Activated naive CD4-positive, alpha-beta T cell treated with Interleukin-2 at 50 U/mL for 16 hours (primary cell): ENCODE data around the gene OPCML.

Source experiments
- DNase-seq: peaks from one replicate; pipeline ENCODE4 v3.0.0-alpha.2; 2020

Gene OPCML

GRCh38 chr11:133166662-133167061, 365.6 kb downstream of the OPCML start:
- no peak for DNase-seq

- no peak for DNase-seq
Observed at GRCh38 chr11:133164986-133165385, 367.3 kb downstream of the OPCML start.

- DNase-seq: no peak
Observed at GRCh38 chr11:133163463-133164419, 368.6 kb downstream of the OPCML start.

- no peak for DNase-seq
Observed at GRCh38 chr11:133162227-133162626, 370.1 kb downstream of the OPCML start.

GRCh38 chr11:133160754-133161153, 371.5 kb downstream of the OPCML start:
- DNase-seq: no peak

- DNase-seq: no peak
Observed at GRCh38 chr11:133156986-133157745, 375.1 kb downstream of the OPCML start.

GRCh38 chr11:133154781-133155180, 377.5 kb downstream of the OPCML start:
- no peak for DNase-seq

GRCh38 chr11:133154076-133154475, 378.2 kb downstream of the OPCML start:
- DNase-seq: no peak

- DNase-seq: no peak
Observed at GRCh38 chr11:133153031-133153430, 379.3 kb downstream of the OPCML start.

GRCh38 chr11:133149698-133150097, 382.6 kb downstream of the OPCML start:
- DNase-seq: no peak

GRCh38 chr11:133147625-133148024, 384.7 kb downstream of the OPCML start:
- DNase-seq: no peak

- no peak for DNase-seq
Observed at GRCh38 chr11:133146697-133147306, 385.5 kb downstream of the OPCML start.

GRCh38 chr11:133137939-133138338, 394.4 kb downstream of the OPCML start:
- DNase-seq: no peak

GRCh38 chr11:133137270-133137669, 395.0 kb downstream of the OPCML start:
- DNase-seq: no peak

- DNase-seq: no peak
Observed at GRCh38 chr11:133136376-133136775, 395.9 kb downstream of the OPCML start.

- DNase-seq: peak; percentile 20
Observed at GRCh38 chr11:133134314-133135173, 397.8 kb downstream of the OPCML start.

GRCh38 chr11:133133606-133134005, 398.7 kb downstream of the OPCML start:
- DNase-seq: no peak

GRCh38 chr11:133133050-133133449, 399.3 kb downstream of the OPCML start:
- DNase-seq: no peak

GRCh38 chr11:133127741-133128140, 404.6 kb downstream of the OPCML start:
- DNase-seq: no peak

- no peak for DNase-seq
Observed at GRCh38 chr11:133123796-133124195, 408.5 kb downstream of the OPCML start.

GRCh38 chr11:133123366-133123765, 408.9 kb downstream of the OPCML start:
- DNase-seq: no peak

- DNase-seq: no peak
Observed at GRCh38 chr11:133122256-133122655, 410.0 kb downstream of the OPCML start.
